ENCODE measurements around the gene MYO10. TPM values are rescaled to one million over a fixed set of nuclear protein-coding genes. Genes with fewer than 3 reads are reported as not detected.

Gene MYO10
- total RNA-seq, 2 experiments from 2014 or later: not detected

DNA sequence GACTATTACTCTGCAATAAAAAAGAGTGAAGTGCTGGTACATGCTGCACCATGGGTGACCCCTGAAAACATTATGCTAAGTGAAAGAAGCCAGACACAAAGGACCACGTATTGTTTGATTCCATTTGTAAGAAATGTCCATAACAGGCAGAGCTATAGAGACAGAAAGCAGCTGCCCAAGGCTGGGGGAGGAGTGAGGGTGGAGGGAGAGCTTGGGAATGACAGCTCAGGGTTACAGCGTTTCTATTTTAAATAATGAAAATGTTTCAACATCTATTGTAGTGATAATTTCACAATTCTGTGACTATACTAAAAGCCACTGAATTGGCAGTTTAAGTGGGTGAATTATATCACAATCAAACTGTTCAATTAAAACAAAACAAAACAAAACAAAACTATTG, 81.7 kb downstream of the MYO10 start:
- DNase-seq (no peak), ATAC-seq (ENCODE audit: poor library complexity) (no peak)
- Mint-ChIP-seq H3K4me3 (no peak overlapping the region), H3K27me3 (peaks cover 3% of the 10 kb centered on the region), H3K4me1 (ENCODE audit: low read depth) (no peaks in the 10 kb centered on the region), H3K9me3 (no peaks in the 10 kb centered on the region), H3K27ac (no peak overlapping the region), H3K36me3 (ENCODE audit: low read depth) (no peaks in the 10 kb centered on the region)
- TF ChIP-seq, protein P1, sequence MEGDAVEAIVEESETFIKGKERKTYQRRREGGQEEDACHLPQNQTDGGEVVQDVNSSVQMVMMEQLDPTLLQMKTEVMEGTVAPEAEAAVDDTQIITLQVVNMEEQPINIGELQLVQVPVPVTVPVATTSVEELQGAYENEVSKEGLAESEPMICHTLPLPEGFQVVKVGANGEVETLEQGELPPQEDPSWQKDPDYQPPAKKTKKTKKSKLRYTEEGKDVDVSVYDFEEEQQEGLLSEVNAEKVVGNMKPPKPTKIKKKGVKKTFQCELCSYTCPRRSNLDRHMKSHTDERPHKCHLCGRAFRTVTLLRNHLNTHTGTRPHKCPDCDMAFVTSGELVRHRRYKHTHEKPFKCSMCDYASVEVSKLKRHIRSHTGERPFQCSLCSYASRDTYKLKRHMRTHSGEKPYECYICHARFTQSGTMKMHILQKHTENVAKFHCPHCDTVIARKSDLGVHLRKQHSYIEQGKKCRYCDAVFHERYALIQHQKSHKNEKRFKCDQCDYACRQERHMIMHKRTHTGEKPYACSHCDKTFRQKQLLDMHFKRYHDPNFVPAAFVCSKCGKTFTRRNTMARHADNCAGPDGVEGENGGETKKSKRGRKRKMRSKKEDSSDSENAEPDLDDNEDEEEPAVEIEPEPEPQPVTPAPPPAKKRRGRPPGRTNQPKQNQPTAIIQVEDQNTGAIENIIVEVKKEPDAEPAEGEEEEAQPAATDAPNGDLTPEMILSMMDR (IDR thresholded peaks at IDR 0.05): no peak
- Histone ChIP-seq H3K4me1 (ENCODE audit: insufficient read depth, low read length) (no peaks in the 10 kb centered on the region), H3K9me3 (ENCODE audit: control insufficient read depth in 1 of 2, insufficient read depth in 1 of 2, low read length in 2 of 2) (peaks cover 0 to 5% of the 10 kb centered on the region in 2 experiments), H3K27me3 (ENCODE audit: control insufficient read depth in 1 of 2, insufficient read depth in 2 of 2, low read length in 2 of 2) (no peaks in the 10 kb centered on the region), H3K36me3 (ENCODE audit: insufficient read depth, low read length) (no peaks in the 10 kb centered on the region), H3K4me3 (ENCODE audit: low read length) (no peak overlapping the region), H3K27ac (ENCODE audit: low read depth in 1 of 2, low read length in 2 of 2) (no peak overlapping the region)
- intact Hi-C loops (cut with DNase I, micrococcal nuclease): no loop called here
- ChIA-PET CTCF (no interaction called here), POLR2A (no interaction called here)

DNA sequence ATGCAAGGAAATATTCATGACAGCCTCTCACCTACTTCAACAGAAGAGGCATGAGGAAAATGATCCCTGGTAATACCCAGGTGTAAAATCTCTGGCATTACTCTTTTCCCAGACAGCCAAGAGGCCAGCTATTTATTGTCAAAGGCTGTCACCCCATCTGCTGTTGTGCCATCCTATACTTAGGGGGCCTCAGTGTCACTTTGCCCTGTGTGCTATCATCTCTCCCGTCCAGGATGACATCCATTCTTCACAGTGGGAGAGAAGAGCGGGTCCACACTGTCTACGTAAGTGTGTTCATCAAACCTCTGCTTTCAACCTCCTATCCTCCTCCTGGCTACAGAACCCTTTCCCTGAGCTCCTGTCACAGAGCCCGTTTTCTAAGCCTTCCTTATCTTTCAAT, 82.6 kb downstream of the MYO10 start:
- H3K4me1 ChIP-seq (ENCODE audit: insufficient read depth, low read length): no peaks in the 10 kb centered on the region
- H3K27ac ChIP-seq (ENCODE audit: low read depth in 1 of 2, low read length in 2 of 2): no peak overlapping the region
- no peak overlapping the region for H3K4me3 ChIP-seq (ENCODE audit: low read length)
- Mint-ChIP-seq H3K27me3 (peaks cover 3% of the 10 kb centered on the region), H3K4me3 (no peak overlapping the region), H3K9me3 (no peaks in the 10 kb centered on the region), H3K36me3 (ENCODE audit: low read depth) (no peaks in the 10 kb centered on the region), H3K27ac (no peak overlapping the region), H3K4me1 (ENCODE audit: low read depth) (no peaks in the 10 kb centered on the region)
- intact Hi-C loops (cut with DNase I, micrococcal nuclease): no loop called here
- no peak for DNase-seq
- no peak for ATAC-seq (ENCODE audit: poor library complexity)
- H3K27me3 ChIP-seq (ENCODE audit: control insufficient read depth in 1 of 2, insufficient read depth in 2 of 2, low read length in 2 of 2): no peaks in the 10 kb centered on the region
- H3K9me3 ChIP-seq (ENCODE audit: control insufficient read depth in 1 of 2, insufficient read depth in 1 of 2, low read length in 2 of 2): peaks cover 0 to 2% of the 10 kb centered on the region in 2 experiments
- no peaks in the 10 kb centered on the region for H3K36me3 ChIP-seq (ENCODE audit: insufficient read depth, low read length)
- CTCF ChIA-PET: no interaction called here
- POLR2A ChIA-PET: no interaction called here
- TF ChIP-seq, protein P1 (IDR thresholded peaks at IDR 0.05): no peak

DNA sequence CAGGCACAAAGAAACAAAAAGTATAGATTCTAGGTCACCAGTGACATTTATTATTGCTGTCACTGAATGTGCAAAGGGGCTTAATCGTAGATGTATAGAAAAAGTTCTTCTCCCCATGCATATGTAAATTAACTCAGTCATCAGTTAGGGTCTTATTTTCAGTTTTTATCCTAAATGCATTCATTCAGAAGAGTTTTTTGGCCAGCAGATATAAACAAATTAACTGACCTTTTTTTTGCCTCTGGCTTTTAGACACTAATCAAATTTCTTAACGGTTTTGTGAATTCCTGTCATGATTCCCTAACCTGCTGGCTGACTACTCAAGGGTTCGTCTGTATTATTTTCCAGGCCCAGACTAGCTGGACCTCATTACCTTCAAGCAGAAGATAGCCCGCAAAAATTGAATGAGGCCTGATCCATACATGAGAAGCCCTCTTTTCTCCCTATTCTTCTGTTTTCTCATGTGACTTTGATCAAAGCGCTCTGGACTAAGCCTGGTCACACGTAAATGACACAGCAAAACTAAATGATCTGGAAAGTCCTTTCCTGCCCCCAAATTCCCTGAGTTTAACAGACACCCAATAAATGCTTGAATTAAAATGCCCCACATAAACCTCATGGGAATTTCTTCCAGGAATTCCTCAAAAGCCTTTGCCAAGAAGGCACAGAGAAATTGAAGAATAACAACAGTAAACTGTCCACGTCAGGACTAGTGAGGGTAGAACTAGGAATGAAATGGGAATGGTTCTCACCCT, 83.7 kb downstream of the MYO10 start:
- Mint-ChIP-seq H3K36me3 (ENCODE audit: low read depth) (no peaks in the 10 kb centered on the region), H3K27me3 (peaks cover 3% of the 10 kb centered on the region), H3K4me1 (ENCODE audit: low read depth) (no peaks in the 10 kb centered on the region), H3K27ac (no peak overlapping the region), H3K4me3 (no peak overlapping the region), H3K9me3 (no peaks in the 10 kb centered on the region)
- ChIA-PET POLR2A (no interaction called here), CTCF (no interaction called here)
- Histone ChIP-seq H3K4me3 (ENCODE audit: low read length) (no peak overlapping the region), H3K36me3 (ENCODE audit: insufficient read depth, low read length) (no peaks in the 10 kb centered on the region), H3K4me1 (ENCODE audit: insufficient read depth, low read length) (no peaks in the 10 kb centered on the region), H3K27ac (ENCODE audit: low read depth in 1 of 2, low read length in 2 of 2) (no peak overlapping the region), H3K9me3 (ENCODE audit: control insufficient read depth in 1 of 2, insufficient read depth in 1 of 2, low read length in 2 of 2) (no peaks in the 10 kb centered on the region), H3K27me3 (ENCODE audit: control insufficient read depth in 1 of 2, insufficient read depth in 2 of 2, low read length in 2 of 2) (no peaks in the 10 kb centered on the region)
- DNase-seq (no peak), ATAC-seq (ENCODE audit: poor library complexity) (no peak)
- intact Hi-C loops (cut with DNase I, micrococcal nuclease): no loop called here
- TF ChIP-seq, protein P1 (IDR thresholded peaks at IDR 0.05): no peak

Measured in CD4-positive, alpha-beta T cell (primary cell).